HepG2 (cell line): ENCODE results near the gene ZNF764. TPM values are rescaled to one million over a fixed set of nuclear protein-coding genes. Genes with fewer than 3 reads are reported as not detected.

Source experiments
- BCLAF1 ChIP-seq: fragments of 450-650 bp; IDR thresholded peaks from 2 replicates; pipeline ENCODE4 v1.6.1; 2017; ENCODE audit warnings: mild to moderate bottlenecking
- HCFC1 ChIP-seq: fragments of 150-350 bp; IDR thresholded peaks from 2 replicates; pipeline ENCODE4 v1.6.1; 2014; ENCODE audit warnings: low read depth, low read length
- REPIN1 ChIP-seq: sonication (generic); formaldehyde crosslinking; IDR thresholded peaks from 2 replicates; pipeline ENCODE4 v1.8.0; 2022; ENCODE audit warnings: missing genetic modification reagents, low read depth, mild to moderate bottlenecking, borderline replicate concordance
- SNAPC2 ChIP-seq: sonication (generic); formaldehyde crosslinking; IDR thresholded peaks from 2 replicates; pipeline ENCODE4 v1.8.1; 2022; ENCODE audit warnings: mild to moderate bottlenecking, missing genetic modification reagents
- U2AF1 ChIP-seq: fragments of 200-400 bp; formaldehyde crosslinking; optimal IDR thresholded peaks from 2 replicates; pipeline ENCODE3; 2017; ENCODE audit warnings: mild to moderate bottlenecking, low read depth, low read length
- ZFP91 ChIP-seq: sonication (generic); formaldehyde crosslinking; IDR thresholded peaks from 2 replicates; pipeline ENCODE4 v1.9.0; 2022; ENCODE audit warnings: missing genetic modification reagents, mild to moderate bottlenecking, borderline replicate concordance
- ZNF383 ChIP-seq: sonication (generic); formaldehyde crosslinking; IDR thresholded peaks from 2 replicates; pipeline ENCODE4 v1.4.0; 2020; ENCODE audit warnings: missing genetic modification reagents, mild to moderate bottlenecking, borderline replicate concordance
- ZNF747 ChIP-seq: sonication (generic); formaldehyde crosslinking; IDR thresholded peaks from 2 replicates; pipeline ENCODE4 v1.8.1; 2023; ENCODE audit warnings: missing genetic modification reagents, mild to moderate bottlenecking, borderline replicate concordance
- ZSCAN5A ChIP-seq: sonication (generic); formaldehyde crosslinking; IDR thresholded peaks from 2 replicates; pipeline ENCODE4 v1.8.0; 2022; ENCODE audit warnings: mild to moderate bottlenecking, missing genetic modification reagents, borderline replicate concordance
- polyA plus RNA-seq, 8 experiments: library from polyadenylated mRNA; depleted of rRNA in 3 of 8; stranded (reverse) in 7 of 8; unstranded in 1 of 8; fragments of >200 nt; fragmentation: Illumina TruSeq in 4 of 8; extraction: Trizol in 4 of 8; gene quantifications; 2 replicates each; pipeline versions ENCODE4 v1.2.1 to v1.2.3, GENCODE V29; 2011 to 2016; ENCODE audit warnings: low read depth in 4 of 8, missing spikeins in 1 of 8, mixed read lengths in 1 of 8; ENCODE audit not compliant: insufficient read depth in 1 of 8
- total RNA-seq, 5 experiments: library from RNA; depleted of rRNA; stranded (reverse); fragments of >200 nt; fragmentation: Illumina TruSeq; extraction: Trizol; gene quantifications; 2 replicates each; pipeline ENCODE4 v1.2.3, GENCODE V29; 2016; ENCODE audit warnings: low read depth in 1 of 5
- TF ChIP-seq, protein P1 (sequence below): sonication (generic); formaldehyde crosslinking; IDR thresholded peaks from 2 replicates; pipeline ENCODE4 v1.5.0; 2020; ENCODE audit warnings: missing genetic modification reagents, mild to moderate bottlenecking, borderline replicate concordance
- TF ChIP-seq, protein P2 (sequence below): conservative IDR thresholded peaks from 2 replicates; pipeline ENCODE4 v1.6.1; 2018; ENCODE audit warnings: missing genetic modification reagents

The ZNF764 gene
- total and polyA plus RNA-seq, 2 of the 13 experiments (the other 11 are each of a cell fraction or from before 2014, with no cell fraction given): 4.1 to 9.1 TPM

- TF ChIP-seq ZFP91 (CRISPR knock-in tag) (no peak), ZSCAN5A (no peak), U2AF1 (no peak), HCFC1 (no peak), ZNF747 (0 out of 2 replicates have a peak, but pooled peaks have one; percentile 10), SNAPC2 (CRISPR knock-in tag) (0 out of 2 replicates have a peak, but pooled peaks have one; percentile 10), ZNF383 (CRISPR knock-in tag) (0 out of 2 replicates have a peak, but pooled peaks have one; percentile 33), REPIN1 (CRISPR knock-in tag) (no peak; the same call in 1 of the 2 replicates), BCLAF1 (no peak)
- TF ChIP-seq, protein P1, sequence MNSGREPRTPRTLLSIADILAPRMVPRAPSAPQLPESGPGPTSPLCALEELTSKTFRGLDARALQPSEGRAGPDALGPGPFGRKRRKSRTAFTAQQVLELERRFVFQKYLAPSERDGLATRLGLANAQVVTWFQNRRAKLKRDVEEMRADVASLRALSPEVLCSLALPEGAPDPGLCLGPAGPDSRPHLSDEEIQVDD (CRISPR knock-in tag): no peak
- TF ChIP-seq, protein P2, sequence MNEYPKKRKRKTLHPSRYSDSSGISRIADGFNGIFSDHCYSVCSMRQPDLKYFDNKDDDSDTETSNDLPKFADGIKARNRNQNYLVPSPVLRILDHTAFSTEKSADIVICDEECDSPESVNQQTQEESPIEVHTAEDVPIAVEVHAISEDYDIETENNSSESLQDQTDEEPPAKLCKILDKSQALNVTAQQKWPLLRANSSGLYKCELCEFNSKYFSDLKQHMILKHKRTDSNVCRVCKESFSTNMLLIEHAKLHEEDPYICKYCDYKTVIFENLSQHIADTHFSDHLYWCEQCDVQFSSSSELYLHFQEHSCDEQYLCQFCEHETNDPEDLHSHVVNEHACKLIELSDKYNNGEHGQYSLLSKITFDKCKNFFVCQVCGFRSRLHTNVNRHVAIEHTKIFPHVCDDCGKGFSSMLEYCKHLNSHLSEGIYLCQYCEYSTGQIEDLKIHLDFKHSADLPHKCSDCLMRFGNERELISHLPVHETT (CRISPR knock-in tag): no peak
These were observed 31.9 kb downstream of the ZNF764 start, which contains the start of gene ZNF768 (continued) for GRCh38 chr16:30526137-30526822.
